GM18498 (cell line): ENCODE data around the gene GSTP1.
A peak's percentile ranks its signal among the peaks of the same experiment; 100 is the strongest.
"Not testable (repeated sequence)": the region's sequence is repeated elsewhere in the genome, so short reads cannot be mapped to it uniquely, and the experiment has no call there.

Experiments used
- ATAC-seq: cut with Tn5 transposase; IDR thresholded peaks from one replicate; pipeline ENCODE4 v1.9.1; 2021; ENCODE audit warnings: mild to moderate bottlenecking, moderate library complexity; ENCODE audit not compliant: unreplicated experiment

Gene GSTP1

DNA sequence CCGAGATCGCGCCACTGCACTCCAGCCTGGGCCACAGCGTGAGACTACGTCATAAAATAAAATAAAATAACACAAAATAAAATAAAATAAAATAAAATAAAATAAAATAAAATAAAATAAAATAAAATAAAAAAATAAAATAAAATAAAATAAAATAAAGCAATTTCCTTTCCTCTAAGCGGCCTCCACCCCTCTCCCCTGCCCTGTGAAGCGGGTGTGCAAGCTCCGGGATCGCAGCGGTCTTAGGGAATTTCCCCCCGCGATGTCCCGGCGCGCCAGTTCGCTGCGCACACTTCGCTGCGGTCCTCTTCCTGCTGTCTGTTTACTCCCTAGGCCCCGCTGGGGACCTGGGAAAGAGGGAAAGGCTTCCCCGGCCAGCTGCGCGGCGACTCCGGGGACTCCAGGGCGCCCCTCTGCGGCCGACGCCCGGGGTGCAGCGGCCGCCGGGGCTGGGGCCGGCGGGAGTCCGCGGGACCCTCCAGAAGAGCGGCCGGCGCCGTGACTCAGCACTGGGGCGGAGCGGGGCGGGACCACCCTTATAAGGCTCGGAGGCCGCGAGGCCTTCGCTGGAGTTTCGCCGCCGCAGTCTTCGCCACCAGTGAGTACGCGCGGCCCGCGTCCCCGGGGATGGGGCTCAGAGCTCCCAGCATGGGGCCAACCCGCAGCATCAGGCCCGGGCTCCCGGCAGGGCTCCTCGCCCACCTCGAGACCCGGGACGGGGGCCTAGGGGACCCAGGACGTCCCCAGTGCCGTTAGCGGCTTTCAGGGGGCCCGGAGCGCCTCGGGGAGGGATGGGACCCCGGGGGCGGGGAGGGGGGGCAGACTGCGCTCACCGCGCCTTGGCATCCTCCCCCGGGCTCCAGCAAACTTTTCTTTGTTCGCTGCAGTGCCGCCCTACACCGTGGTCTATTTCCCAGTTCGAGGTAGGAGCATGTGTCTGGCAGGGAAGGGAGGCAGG is at the start of gene GSTP1:
Gene GSTP1, plus strand, starts transcription at position 566 of the 958 bp plus-strand sequence. Its CDS starts 32 bp downstream, at position 598.
- ATAC-seq = peak; percentile 66

GRCh38 chr11:67534070-67534679 is 49.4 kb upstream of the GSTP1 start:
- no peak for ATAC-seq

GRCh38 chr11:67535561-67535960 is 48.1 kb upstream of the GSTP1 start:
- ATAC-seq = no peak

GRCh38 chr11:67538306-67538705 is 45.3 kb upstream of the GSTP1 start:
- ATAC-seq = no peak

- ATAC-seq = no peak
Measured at GRCh38 chr11:67538823-67539505, 44.6 kb upstream of the GSTP1 start.

- ATAC-seq = no peak
Measured at GRCh38 chr11:67539550-67539949, 44.1 kb upstream of the GSTP1 start.

- ATAC-seq = no peak
Measured at GRCh38 chr11:67541198-67541597, 42.4 kb upstream of the GSTP1 start.

DNA sequence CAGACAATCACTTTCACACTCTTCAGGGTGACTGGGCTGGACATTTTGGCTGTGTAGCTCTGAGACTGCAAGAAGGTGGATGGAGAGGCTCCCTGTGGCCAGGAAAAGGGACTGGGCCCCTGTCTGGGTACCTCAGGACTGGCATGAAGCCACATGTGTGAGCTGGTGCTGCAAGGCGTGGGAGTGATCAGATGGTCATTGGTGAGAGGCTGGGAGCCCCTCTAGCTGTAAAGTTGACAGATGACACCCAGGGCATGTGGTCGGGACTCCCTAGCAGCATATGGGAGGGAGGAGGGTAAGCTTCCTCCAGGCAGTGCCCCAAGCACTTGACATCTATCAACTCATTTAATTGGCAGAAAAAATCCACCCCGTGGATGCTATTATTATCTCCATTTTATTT is 41.4 kb upstream of the GSTP1 start:
- no peak for ATAC-seq

DNA sequence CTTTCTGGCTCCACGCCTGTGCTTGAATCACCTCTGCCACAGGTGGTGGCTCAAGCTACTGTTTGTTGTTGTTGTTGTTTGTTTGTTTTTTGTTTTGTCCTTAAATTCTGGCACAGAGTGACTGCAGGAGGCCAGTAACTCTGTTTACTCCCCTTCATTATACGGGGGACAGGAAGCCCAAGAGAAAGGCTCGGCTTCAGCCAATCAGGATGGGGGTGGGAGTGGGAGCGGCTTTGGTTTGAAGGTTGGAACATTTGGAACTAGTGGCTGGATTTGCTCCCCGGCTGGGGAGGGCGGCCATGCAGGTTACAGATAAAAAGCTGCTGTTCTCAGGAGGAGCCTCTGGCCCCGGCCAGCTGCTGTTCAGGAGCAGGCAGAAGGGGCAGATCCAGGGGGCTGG is 40.6 kb upstream of the GSTP1 start:
- ATAC-seq = no peak

DNA sequence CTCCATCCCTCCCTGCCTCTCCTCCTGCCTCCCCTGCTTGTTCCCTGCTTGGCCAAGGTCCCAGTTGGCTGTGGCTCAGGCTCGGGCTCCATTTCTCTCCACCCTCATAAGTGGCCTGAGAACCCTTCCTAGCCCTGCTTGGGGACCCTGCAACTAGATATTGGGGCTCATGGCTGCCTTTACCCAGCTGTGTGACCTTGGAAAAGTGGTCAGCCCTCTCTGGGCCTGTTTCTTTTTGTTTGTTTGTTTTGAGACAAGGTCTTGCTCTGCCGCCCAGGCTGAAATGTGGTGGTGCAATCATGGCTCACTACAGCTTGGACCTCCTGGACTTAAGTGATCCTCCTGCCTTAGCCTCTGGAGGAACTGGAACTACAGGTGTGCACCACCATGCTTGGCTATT is 40.0 kb upstream of the GSTP1 start:
- ATAC-seq = no peak

GRCh38 chr11:67544616-67545242 is 38.9 kb upstream of the GSTP1 start:
- no peak for ATAC-seq

DNA sequence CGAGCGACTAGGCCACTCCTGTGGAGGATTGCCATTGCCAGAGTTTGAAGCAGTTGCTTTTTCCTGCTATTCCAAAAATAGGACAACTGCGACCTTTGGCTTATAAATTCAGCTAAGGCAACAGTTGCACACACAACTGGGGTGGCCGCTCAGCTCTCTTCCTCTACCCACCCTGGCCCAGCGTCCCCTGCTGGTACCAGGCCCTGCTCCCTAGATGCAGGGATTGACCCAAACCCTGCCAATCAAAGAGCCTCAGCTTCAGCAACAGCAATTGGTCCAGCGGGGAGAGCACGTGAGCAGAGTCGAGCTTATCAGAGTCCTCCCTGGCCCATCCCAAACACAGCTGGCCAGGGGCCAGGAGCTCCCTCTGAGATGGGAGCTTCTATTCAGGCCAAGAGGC is 38.3 kb upstream of the GSTP1 start:
- no peak for ATAC-seq

DNA sequence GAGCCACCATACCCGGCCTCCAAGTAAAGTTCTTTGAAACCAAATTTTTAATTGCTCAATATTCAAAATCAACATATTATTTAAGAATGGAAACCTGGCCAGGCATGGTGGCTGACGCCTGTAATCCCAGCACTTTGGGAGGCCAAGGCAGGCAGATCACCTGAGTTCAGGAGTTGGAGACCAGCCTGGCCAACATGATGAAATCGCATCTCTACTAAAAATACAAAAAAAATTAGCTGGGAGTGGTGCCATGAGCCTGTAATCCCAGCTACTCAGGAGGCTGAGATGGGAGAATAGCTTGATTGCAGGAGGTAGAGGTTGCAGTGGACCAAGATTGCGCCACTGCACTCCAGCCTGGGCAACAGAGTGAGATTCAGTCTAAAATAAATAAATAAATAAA is 35.5 kb upstream of the GSTP1 start:
- ATAC-seq = not testable (repeated sequence)

- no peak for ATAC-seq
Measured at GRCh38 chr11:67548555-67549110, 35.0 kb upstream of the GSTP1 start.

DNA sequence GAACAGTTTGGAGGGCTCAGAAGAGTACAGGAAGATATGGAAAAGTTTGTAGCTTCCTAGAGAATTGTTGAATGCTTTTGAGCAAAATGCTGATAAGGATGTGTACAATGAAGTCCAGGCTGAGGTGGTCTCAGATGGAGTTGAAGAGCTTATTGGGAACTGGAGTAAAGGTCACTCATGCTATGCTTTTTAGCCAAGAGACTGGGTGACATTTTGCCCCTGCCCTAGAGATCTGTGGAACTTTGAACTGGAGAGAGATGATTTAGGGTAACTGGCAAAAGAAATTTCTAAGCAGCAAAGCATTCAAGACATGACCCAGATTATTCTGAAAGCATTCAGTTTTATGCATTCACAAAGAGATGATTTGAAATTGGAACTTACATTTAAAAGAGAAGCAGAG is 32.5 kb upstream of the GSTP1 start:
- no peak for ATAC-seq

- ATAC-seq = not testable (repeated sequence)
Measured at GRCh38 chr11:67551697-67552096, 31.9 kb upstream of the GSTP1 start.

GRCh38 chr11:67556244-67556643 is 27.4 kb upstream of the GSTP1 start:
- no peak for ATAC-seq

DNA sequence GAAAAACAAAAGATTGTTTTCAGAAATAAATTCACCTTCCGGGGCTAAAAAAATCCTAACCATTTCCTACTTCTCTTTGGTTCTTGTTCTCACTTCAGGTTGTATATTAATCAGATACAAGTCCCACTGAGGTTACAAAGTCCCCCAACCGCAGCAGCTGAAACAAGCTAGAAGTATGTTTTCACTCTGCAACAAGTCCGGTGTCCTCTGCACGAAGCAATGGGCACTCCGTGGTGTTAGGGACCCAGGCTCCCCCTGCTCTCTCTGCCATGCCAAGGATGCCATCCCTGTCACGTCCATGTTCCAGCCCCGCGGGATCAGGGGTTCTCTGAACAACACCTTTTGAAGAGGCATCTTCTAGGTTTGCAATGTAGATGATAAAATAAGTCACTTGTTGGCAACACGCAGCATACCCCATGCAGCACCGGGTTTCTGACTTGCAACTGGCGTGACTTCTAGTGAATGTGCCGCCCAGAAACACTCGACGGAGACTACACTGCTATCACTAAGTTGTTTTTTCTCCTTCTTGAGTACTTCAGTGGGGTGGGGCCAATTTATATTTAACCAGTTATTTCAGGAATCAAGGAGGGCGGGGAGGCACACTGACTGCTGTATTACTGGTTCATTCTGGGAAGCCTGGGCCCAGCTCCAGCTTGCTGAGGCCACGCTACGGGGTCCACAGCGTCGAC is 25.4 kb upstream of the GSTP1 start:
- no peak for ATAC-seq

DNA sequence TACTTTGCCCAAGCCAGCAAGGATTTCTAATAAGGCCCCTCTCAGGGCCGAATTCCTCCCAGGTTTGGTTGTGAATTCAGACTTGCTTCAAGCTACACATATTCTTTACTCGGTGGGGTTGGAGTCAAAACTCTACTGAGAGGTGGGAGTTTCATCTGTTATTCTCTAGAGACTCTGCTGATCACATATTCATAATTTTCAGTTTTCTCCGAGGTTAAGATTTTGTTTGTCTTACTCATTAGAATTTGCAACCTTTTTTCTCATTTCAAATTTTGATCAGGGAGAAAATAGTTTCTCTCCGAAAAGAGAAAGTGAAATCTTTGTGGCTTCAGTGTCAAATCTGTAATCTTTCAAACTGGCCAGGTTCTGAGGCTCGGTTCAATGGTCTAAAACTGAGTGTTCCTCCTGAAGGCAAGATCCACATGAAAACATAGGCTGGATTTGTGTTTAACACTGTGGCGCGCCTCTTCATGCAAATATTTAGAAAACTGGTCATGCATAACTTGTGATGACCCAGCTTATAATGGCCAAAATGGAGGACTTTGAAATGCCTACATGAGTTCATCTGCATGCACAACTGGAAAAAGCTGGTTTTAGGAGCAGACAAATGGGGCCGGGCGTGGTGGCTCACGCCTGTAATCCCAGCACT is 21.5 kb upstream of the GSTP1 start:
- ATAC-seq = peak; percentile 72
